Pancreas (tissue), 10 donors: Measurements from ENCODE around the gene PKNOX2. TPM values are rescaled to one million over a fixed set of nuclear protein-coding genes. Genes with fewer than 3 reads are reported as not detected.

Source experiments
- ATAC-seq, 4 donors: fragments of 200-7000 bp; cut with Tn5 transposase; one replicate each; pipeline versions ENCODE4 v1.8.0 to v1.9.1; 2020; ENCODE audit warnings: mild to moderate bottlenecking in 4 of 4, moderate library complexity in 4 of 4
- DNase-seq, 6 donors: peaks; one replicate each; pipeline ENCODE4 v3.0.0-alpha.2; 2020
- FAIRE-seq: peaks from 2 replicates; lab custom pipeline; 2012; peaks lifted over from hg19 to GRCh38; lab: Jason Lieb, UNC
- H3K27ac ChIP-seq, 4 donors: fragments of 200-600 bp; sonication (generic); 1 replicate in 3 of 4; 2 replicates in 1 of 4; pipeline versions ENCODE4 v1.5.0 to v1.8.0; 2020
- H3K27me3 ChIP-seq, 4 donors: fragments of 200-600 bp; one replicate each; pipeline ENCODE4 v1.8.0; 2021
- H3K36me3 ChIP-seq, 3 donors: fragments of 200-600 bp; sonication (generic) in 1 of 3; one replicate each; pipeline versions ENCODE4 v1.5.0 to v1.8.0; 2020 to 2021
- H3K4me1 ChIP-seq, 3 donors: fragments of 200-600 bp; one replicate each; pipeline ENCODE4 v1.8.0; 2021
- H3K4me3 ChIP-seq, 4 donors: fragments of 200-600 bp; sonication (generic) in 2 of 4; one replicate each; pipeline versions ENCODE4 v1.5.0 to v1.8.0; 2020 to 2021
- H3K9me3 ChIP-seq, 4 donors: fragments of 200-600 bp; one replicate each; pipeline ENCODE4 v1.8.0; 2021
- CTCF ChIP-seq, 4 donors: fragments of 200-600 bp; sonication (generic) in 3 of 4; IDR thresholded peaks; one replicate each; pipeline versions ENCODE4 v1.5.0 to v1.8.0; 2021; ENCODE audit warnings: antibody characterized with exemption in 4 of 4
- WGBS, 2 donors: extraction: QIAGEN DNeasy Blood & Tissue Kit; methylation state at CpG; one replicate each; pipeline ENCODE4 v1.1.7; 2013; 5-methylcytosine and 5-hydroxymethylcytosine counted together
- intact Hi-C, 3 donors: fragments of 100-400 bp; cut with DNase I; formaldehyde crosslinking; loops; one replicate each; pipeline versions ENCODE4 v1.11.1 to v1.14.2; 2022
- polyA plus RNA-seq, 2 donors: library from polyadenylated mRNA; stranded (reverse); fragments of 200-250 nt; gene quantifications; one replicate each; pipeline ENCODE4 v1.2.3, GENCODE V29; 2013
- total RNA-seq, 6 donors: library from RNA; stranded (reverse); fragmentation: NEBNext Ultra II Directional in 4 of 6; extraction: Animal tissue kit (Norgen Biotek cat#: 25700) in 4 of 6; gene quantifications; one replicate each; pipeline versions ENCODE4 v1.2.1 to v1.2.4, GENCODE V29; 2021 to 2023
- donor health status: healthy with polysubstance abuse.
- donor health status: DM: no; HTN: no; CAD: no; lungs with moderate emphysema.
- donor health status: DM: no; HTN: no; CAD: no.
- donor health status: control.
- donor health status: control.
- donor health status: Bipolar disorder and iron deficiency.
- donor health status: DM: yes; HTN: yes; CAD: no.
- donor health status: DM: no; HTN: no; CAD: no.
- donor health status: DM: no; HTN: no; CAD: no.
- donor health status: DM: yes; HTN: yes; CAD: no.

Gene PKNOX2
- total and polyA plus RNA-seq, 8 donors = 3.4 to 8.1 (median 5.8) TPM

- no peak for DNase-seq
Observed at GRCh38 chr11:125351033-125351867, 186.7 kb downstream of the PKNOX2 start.

GRCh38 chr11:125351868-125352250 is 187.3 kb downstream of the PKNOX2 start:
- Histone ChIP-seq H3K4me3 (no peak overlapping the region), H3K27ac (no peak overlapping the region), H3K9me3 (no peaks in the 10 kb centered on the region), H3K36me3 (no peaks in the 10 kb centered on the region), H3K27me3 (no peaks in the 10 kb centered on the region), H3K4me1 (no peaks in the 10 kb centered on the region)
- ATAC-seq (no peak), FAIRE-seq (no peak), DNase-seq (no peak)
- TF ChIP-seq CTCF (IDR thresholded peaks at IDR 0.05) = no peak
- intact Hi-C loops = loop anchor here in 1 of 3 donors (5.0 to 10.0 kb wide), 2 partner anchors 190 to 277 kb away; partner anchors contain the start of gene PKNOX2
- 88 to 90% methylated on average over 6 of the region's 6 CpGs for WGBS, 2 donors

More at GRCh38 chr11:125351033-125351867, 186.7 kb downstream of the PKNOX2 start:
- no peaks in the 10 kb centered on the region for H3K27me3 ChIP-seq
- ATAC-seq = no peak
- intact Hi-C loops = loop anchor here in 1 of 3 donors (5.0 to 10.0 kb wide), 2 partner anchors 189 to 276 kb away; partner anchors contain the start of gene PKNOX2
- H3K4me1 ChIP-seq = no peaks in the 10 kb centered on the region
- TF ChIP-seq CTCF (IDR thresholded peaks at IDR 0.05) = no peak
- 85 to 88% methylated on average over 32 of the region's 32 CpGs for WGBS, 2 donors
- no peaks in the 10 kb centered on the region for H3K36me3 ChIP-seq
- no peak overlapping the region for H3K4me3 ChIP-seq
- FAIRE-seq = no peak
- no peak overlapping the region for H3K27ac ChIP-seq
- no peaks in the 10 kb centered on the region for H3K9me3 ChIP-seq

GRCh38 chr11:125356797-125357196 is 192.2 kb downstream of the PKNOX2 start:
- no peak for ATAC-seq
- Histone ChIP-seq H3K36me3 (no peaks in the 10 kb centered on the region), H3K27ac (no peak overlapping the region), H3K4me1 (no peaks in the 10 kb centered on the region), H3K27me3 (no peaks in the 10 kb centered on the region), H3K9me3 (no peaks in the 10 kb centered on the region), H3K4me3 (no peak overlapping the region)
- intact Hi-C loops = loop anchor here in 1 of 3 donors (10.0 kb wide), 1 partner anchor 282 kb away; no protein-coding TSS in a partner anchor
- no peak for TF ChIP-seq CTCF (IDR thresholded peaks at IDR 0.05)
- no peak for DNase-seq
- FAIRE-seq = no peak
- 77 to 89% methylated on average over 2 of the region's 2 CpGs for WGBS, 2 donors

GRCh38 chr11:125357551-125357950 is 193.0 kb downstream of the PKNOX2 start:
- H3K36me3 ChIP-seq = no peaks in the 10 kb centered on the region
- 87 to 92% methylated on average over 8 of the region's 8 CpGs for WGBS, 2 donors
- no peak overlapping the region for H3K27ac ChIP-seq
- DNase-seq (no peak), ATAC-seq (no peak), FAIRE-seq (no peak)
- no peaks in the 10 kb centered on the region for H3K9me3 ChIP-seq
- TF ChIP-seq CTCF (IDR thresholded peaks at IDR 0.05) = no peak
- H3K4me3 ChIP-seq = no peak overlapping the region
- intact Hi-C loops = loop anchor here in 1 of 3 donors (10.0 kb wide), 1 partner anchor 283 kb away; no protein-coding TSS in a partner anchor
- H3K27me3 ChIP-seq = no peaks in the 10 kb centered on the region
- H3K4me1 ChIP-seq = no peaks in the 10 kb centered on the region
